GM21528 (cell line): ENCODE results near the gene COX8A.
"Not testable (repeated sequence)": the region's sequence is repeated elsewhere in the genome, so short reads cannot be mapped to it uniquely, and the experiment has no call there.

Experiments used
- ATAC-seq: cut with Tn5 transposase; IDR thresholded peaks from one replicate; pipeline ENCODE4 v1.9.1; 2021; ENCODE audit warnings: mild to moderate bottlenecking, moderate library complexity; ENCODE audit not compliant: unreplicated experiment, low FRiP score

The COX8A gene, protein sequence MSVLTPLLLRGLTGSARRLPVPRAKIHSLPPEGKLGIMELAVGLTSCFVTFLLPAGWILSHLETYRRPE

DNA sequence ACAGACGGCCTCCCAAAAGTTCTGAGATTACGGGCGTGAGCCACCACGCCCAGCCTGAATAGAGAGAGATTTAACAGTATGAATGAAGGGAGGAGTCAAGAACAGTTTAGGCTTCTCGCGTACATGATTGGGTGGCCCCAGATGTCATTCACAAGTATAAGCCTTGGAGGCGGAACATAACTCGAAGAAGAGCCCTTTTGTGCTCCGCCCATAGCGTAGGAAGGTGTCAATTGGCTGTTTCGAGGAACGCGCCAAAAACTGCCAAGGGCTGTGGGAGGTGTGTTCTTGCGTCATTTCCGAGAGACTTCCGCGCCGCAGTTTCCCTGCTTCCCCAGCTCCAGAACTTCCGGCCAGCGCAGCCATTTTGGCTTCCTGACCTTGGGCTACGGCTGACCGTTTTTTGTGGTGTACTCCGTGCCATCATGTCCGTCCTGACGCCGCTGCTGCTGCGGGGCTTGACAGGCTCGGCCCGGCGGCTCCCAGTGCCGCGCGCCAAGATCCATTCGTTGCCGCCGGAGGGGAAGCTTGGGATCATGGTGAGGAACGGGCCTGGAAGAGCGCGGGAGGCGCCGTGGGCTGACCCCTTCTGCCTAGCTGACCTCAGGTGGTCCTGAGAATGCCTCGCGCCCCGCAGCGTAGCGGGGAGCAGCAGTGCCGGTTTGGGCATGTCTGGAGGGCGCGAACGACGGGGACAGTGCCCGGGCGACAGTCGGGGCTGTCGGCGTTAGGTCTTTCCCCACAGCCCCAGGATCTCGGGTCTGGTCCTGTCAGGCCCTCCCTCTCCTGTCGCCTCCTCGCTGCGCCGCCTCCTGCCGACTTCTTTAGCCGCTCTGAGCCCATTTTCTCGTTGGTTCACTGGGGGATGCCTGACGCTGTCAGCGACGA, at the start of gene COX8A:
COX8A (plus strand) TSS at position 362 of the 885 bp plus-strand sequence; CDS start at position 423, 61 bp downstream.
- peak; percentile 92 for ATAC-seq

DNA sequence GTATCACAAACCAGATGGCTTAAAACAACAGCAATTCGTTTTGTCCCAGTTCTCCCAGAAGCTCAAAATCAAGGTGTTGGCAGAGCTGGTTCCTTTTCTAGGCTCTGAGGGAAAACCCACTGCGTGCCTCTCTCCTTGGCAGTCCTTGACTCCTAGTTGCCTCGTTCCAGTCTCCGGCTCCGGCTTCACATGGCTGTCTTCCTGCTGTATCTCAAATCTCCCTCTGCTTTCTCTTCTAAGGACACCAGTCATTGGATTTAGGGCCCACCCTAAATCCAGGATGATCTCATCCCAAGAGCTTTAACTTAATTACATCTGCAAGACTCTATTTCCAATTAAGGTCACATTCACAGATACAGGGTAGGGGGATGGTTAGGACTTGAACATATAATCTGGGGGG, 44.8 kb upstream of the COX8A start:
- ATAC-seq = no peak

DNA sequence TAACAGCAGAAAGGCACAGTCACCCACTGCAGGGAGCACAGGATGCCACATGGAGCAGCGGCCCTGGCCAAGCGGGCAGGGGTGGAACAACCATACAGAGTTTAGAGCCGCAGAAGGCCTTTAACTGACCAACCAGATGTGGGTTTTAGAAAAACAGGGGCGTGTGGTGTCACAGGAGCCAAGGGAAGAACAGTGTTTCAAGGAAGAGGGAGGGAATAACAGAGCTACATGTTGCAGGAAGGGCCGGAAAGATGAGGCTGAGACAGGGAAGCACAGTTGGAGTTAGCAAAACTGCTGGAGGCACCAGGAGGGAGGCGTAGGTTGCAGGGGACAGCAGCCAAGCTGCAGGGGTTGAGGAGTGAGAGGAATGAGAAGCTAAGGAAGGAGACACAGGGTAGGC, 43.4 kb upstream of the COX8A start:
- no peak for ATAC-seq

DNA sequence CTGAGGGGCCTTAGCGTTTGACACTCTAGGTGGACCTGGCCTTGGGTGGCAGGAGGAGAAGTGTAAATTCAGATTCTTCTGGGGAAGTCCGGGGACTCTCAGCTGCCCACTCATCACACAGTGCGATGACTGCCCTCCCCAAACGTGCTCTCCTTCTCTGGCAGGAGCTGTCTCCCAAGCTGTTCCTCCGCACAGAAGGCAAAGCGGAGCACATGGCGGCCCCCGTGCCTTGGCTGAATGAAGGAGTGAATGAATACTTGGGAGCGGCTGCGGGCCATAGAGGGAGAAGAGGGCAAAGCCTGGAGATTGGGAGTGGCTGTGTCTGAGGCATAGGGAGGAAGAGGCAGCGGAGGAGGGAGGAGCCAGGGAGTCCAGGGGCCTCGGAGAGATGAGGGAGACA, 42.5 kb upstream of the COX8A start:
- ATAC-seq = no peak

DNA sequence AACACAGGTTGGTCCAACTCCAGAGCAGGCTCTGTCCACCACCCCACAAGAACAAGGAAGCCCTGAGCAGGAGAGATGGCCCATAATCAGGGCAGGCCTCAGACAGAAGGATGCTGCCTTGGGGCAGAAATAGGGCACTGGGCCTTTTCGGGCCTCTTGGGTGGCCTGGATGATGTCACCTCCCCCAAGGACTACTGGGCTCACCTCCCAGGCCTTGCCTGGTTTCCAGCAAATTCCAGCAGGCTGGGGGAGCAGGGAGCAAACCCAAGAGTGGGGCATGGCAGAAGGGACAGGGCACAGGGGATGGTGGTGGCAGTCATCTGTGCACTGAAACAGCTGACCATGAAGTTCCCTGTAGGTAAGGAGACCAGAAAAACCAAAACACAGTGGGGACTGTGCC, 41.0 kb upstream of the COX8A start:
- ATAC-seq = no peak

DNA sequence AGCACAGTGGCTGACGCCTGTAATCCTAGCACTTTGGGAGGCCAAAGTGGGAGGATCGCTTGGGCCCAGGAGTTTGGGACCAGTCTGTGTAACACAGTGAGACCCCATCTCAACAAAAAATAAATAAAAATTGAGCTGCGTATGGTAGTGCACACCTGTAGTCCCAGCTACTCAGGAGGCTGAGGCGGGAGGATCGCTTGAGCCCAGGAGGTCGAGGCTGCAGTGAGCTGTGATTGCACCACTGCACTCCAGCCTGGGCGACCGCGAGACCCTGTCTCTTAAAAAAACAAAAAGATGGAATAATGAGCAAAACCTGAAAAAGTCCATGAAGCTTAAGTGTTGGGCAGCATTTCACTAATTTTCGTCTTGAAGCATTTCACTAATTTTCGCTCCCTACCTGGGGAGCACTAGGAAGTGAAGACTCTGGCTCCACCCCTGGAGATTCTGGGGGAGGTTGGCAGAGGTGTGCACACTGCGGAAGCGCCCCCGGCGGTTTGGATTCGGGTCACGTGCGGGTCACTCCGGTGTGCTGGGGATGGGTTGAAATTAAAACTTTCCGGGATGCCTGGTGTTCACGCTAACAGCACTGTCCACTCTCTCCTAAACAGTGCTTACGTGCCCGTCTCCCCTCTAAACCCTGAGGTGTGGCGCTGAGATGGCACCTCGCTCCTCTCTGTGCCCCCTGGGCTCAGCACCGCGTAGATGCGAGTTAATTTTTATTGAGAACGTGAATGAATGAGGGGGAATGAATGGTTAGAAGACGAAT, 36.5 kb upstream of the COX8A start:
- ATAC-seq = peak; percentile 31

DNA sequence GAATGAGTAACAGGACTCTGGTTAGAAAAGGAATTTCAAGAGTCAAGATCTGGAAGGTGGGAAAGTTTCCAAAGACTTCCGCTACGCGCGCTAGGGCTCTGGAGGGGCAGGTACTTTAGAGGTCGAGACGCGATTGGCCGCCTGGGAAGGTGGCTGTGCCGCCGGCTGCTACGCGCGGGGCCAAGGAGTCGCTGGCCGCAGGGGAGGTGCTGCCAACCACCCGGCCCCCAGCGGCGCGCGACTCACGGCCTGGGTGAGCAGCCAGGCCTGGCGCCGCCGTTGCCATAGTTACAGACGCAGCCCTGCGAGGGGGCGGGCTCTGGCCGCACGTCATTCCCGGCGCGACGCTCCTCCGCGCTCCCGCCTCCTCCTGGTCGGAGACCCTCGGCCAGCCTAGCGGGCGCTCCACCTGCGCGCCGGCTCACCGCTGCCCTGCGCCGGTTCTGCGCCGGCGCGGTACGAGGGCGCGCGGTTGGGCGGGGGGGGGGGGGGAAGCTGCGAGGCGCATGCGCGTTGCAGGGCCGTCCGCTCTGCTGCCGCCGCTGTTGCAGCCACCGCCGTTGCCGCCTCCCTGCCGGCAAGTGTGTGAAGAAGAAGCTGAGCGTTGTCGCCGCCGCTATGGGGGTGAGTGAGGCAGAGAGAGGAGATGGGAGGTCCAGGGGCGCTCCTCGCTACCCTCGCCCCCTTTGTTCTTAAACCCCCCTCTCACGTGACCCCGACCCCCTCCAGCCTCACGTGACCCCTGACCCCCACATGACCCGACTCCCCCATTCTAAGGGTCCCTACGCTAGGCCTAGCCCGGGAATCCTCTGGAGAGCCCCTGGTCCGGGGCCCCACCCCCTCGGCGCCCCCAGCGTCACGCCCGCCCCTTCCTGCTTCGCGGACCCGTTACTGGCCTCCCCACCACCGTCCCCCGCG, 35.7 kb upstream of the COX8A start, which contains the start of gene NAA40:
NAA40 (plus strand) TSS at position 524 of the 918 bp plus-strand sequence; CDS start at position 619, 95 bp downstream.
- ATAC-seq = peak; percentile 89

DNA sequence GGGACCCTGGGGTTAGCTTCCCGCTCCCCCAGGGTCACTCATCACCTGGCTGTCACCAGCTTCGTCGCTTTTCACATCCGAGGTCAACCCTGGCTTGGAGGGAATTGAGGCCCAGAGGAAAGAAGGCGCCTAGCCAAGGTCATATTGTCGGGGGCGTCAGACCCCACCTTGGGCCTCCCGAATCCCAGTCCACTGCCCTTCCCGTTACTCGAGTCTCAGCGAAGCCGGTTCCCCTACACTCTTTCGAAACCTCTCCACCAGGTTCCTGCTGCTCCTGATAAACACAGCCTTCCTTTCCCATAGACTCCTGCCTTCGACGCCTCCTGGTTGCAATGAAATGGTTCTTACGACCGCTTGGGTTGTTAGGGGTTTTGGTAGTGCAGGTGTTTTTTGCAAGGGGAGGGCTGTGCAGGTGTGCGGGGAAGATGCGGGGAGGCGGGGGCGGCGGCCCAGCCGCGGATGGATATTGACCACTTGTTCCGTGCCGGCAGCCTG, 35.0 kb upstream of the COX8A start:
- no peak for ATAC-seq

DNA sequence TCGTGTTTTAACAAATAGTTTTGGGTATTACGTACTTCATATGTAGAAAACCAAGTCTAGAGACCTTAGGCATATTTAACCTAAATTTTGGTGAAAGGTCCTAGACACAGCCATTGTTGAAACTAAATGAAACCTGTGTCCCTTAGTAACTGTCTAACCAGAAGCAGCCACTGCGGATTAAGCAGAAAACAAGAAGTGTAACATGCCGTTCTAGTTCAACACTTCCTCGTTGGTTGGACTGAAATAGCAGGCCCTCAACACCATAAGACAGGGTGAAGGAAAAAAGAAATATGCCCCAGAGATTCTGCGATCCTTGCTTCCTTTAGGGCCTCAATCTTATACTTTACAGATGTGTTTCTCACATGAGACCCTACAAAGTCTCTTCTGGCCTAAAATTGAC, 33.6 kb upstream of the COX8A start:
- ATAC-seq = no peak

DNA sequence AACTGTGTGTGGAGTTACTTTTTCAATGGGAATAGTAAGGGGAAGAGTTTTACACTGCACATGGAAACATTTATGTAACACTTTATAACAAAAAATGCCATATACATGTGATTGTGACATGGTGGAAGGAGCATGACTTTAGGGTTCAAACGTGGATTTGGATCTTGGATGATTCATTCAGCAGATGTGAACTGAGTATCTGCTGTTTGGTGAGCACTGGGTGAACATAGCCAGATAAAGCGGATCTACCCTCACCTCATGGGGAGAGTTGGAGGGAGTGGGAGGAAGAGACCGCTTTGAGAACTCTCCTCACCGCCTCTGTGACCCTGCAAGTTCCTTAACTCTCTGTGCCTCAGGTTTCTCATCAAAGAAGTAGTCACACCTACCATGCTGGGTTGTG, 32.5 kb upstream of the COX8A start:
- no peak for ATAC-seq

DNA sequence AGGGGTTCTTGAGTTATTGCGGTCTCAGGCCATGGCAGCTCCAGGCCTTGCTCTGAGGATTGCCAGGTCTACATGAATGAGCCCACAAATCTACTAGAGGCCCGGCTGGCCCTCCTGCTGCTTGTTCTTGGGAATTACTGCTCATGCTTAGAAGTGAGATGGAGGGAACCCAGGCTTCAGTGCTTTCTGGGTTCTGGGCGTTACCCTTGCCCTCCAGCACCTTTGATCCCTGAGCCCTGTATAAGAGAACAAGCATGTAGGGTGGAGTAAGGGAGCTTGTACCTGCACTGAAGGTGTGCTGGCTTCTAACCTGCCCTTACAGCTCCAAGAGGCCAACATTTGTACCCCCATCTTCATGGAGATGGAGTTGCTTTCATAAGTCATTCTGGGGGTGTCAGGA, 31.6 kb upstream of the COX8A start:
- no peak for ATAC-seq

DNA sequence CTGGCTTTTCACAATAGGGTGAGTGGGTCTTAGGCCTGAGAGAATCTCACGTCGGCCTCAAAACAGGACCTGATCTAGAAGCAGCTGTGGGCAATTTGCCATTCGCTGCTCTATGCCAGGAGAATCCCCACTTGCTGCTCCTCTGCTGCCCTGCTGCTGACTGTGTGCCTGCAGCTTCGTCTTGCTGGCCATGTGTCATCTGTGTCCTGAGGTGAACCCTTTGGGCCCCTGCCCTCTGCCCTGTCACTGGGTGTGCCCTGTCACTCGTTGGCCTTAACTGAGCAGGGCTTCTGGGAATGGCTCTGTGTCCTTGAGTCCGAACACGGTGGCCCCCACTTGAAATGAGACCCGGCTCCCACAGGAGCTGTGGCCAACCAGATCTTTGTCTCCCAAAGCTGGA, 29.4 kb upstream of the COX8A start:
- ATAC-seq = no peak

DNA sequence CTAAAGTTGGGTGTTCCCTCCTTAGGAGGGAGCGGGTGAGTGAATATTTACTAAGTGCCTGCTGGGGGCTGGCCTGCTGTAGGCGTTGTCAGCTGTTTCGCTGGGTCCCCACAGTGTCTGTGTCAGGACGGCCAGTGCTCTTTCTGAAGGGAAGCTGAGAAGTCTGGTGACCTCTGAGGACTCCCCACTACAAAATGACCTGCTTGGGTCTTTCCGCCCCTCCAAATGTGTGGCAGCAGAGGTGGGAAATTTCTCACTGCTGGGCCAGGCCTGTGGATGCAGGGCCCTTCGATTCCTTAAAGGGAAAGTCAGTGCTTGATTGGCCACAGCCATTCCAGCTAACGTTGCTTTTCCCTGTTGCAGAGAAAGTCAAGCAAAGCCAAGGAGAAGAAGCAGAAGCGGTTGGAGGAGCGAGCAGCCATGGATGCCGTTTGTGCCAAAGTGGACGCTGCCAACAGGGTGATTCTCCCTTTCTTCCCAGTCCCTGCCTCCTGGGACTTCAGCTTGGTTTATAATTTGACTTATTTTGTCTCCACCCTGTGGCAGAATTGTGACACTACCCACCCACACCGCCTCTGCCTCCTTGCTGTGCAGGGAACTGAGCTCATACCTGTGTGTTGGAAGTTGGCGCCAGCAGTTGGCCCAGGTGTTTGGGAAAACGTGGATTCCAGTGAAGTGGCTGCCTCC, 28.8 kb upstream of the COX8A start:
- no peak for ATAC-seq

DNA sequence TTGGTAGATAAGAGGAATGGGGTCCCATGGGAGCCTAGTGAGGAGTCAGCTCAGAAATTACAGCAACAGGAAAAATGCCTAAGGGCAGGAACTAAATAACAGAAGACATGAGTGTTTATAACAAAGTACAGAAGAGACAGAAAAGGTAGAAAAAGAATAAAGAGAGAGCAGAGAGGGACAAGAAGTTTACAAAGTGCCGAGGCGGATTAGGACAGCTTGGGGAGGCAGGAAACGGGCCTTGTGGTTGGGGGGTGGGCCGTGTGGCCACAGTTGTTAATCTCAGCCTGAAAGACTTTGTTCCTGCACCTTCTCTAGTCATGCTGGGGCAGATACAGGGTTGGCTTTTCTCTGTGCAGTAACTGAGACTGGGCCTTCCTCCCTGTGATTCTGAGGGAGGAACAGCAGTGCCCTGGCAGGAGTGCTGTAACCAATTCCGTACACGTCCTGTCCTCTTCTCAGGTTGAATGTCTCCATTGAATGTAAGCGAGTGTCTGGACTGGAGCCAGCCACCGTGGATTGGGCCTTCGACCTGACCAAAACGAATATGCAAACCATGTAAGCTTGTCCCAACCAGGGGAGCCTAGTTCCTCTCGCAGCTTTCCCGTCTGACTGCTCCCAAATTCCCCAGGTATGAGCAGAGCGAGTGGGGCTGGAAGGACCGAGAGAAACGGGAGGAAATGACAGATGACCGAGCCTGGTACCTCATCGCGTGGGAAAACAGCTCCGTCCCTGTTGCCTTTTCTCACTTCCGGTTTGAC, 22.5 kb upstream of the COX8A start:
- no peak for ATAC-seq

DNA sequence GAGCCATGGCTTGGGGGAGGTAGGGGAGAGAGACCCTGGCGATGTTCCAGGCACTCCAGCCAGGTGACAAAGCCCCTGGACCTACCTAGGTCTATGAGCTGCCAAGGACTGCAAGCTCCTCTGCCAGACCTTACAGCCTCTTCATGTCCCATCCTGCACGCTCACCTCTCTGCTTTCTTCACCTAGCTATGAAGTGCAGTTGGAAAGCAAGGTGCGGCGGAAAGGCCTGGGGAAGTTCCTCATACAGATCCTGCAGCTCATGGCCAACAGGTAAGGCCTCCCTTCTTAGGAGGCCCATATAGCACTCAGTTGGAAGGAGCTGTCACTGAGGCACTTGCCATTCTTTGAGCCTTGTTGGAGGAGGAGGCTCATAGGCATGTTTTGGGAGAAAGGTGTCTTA, 21.9 kb upstream of the COX8A start:
- no peak for ATAC-seq

DNA sequence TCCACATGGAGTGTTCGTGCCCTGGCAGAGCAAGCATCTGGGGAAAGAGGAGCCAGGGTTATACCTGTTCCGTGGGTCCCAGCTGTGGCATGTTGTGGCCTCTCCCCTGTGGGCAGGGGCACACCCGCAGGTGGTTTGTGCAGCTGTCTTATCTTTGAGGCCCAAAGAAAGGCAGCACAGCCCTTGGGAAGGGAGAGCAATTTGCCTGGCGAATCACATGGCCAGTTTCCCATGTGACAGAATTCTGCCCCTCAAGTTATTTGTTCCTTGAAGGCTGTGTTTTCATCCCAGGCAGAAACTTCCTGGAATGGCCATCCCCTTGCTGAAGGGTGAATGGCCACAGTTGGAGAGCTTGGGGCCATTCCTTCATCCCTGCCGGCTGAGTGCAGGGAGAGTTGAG, 16.4 kb upstream of the COX8A start:
- no peak for ATAC-seq

DNA sequence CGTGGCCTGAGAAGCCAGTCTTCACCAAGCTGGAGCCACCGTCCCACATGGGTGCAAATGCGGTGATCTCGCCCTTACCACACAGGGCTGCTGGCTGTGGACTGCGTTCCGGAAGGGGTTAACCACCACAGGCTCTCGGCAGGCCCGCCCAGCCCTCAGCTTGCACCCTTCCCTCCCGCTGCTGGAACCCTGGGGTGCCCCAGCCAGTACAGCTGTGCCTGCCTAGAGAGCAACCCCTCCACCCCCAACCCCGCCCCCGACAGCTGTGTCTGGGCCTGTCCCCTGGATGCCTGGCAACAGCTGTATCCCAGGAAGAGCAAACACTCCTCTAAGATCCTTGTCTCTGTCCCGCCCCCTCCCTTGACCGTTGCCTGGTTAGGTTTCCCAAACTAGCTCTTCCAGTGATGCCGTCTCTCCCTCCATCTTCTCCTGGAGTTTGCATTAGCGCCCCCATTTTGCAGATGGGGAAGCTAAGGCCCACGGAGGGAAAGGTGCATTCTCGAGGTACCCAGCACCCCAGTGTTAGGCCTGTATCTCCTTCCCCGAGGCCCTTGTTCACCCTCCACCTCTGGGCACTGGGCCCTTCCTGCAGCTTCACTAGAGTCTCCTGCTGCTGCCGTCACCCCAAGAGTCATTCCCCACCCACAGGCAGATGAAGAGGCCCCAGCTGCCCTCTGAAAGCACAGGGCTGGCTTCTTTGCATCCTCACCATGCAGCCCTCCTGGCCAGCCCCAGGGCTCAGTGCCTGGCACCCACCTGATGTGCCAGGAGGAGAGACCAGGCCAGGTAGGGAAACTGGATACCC, 12.6 kb upstream of the COX8A start:
- ATAC-seq = no peak

DNA sequence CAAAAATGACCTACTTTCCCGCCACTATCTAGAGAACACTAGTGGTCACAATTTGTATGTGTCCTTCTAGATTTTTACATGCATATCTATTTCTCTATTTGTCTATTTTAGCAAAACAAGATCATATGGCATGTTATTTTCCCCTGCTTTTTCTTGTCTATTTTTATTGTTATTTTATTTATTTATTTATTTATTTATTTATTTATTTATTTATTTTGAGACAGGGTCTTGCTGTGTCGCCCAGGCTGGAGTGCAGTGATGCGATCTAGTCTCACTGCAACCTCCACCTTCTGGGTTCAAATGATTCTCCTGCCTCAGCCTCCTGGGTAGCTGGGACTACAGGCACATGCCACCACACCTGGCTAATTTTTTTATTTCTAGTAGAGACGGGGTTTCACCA, 10.5 kb upstream of the COX8A start:
- not testable (repeated sequence) for ATAC-seq
